Fibroblast of skin of left quadriceps (primary cell): ENCODE results near the gene SH3RF3.
"Not testable (repeated sequence)": the region's sequence is repeated elsewhere in the genome, so short reads cannot be mapped to it uniquely, and the experiment has no call there.

Experiments
- DNase-seq, 2 experiments: peaks; one replicate each; pipeline ENCODE4 v3.0.0-alpha.2; 2013; ENCODE audit warnings: low read depth in 2 of 2

SH3RF3 gene

DNA sequence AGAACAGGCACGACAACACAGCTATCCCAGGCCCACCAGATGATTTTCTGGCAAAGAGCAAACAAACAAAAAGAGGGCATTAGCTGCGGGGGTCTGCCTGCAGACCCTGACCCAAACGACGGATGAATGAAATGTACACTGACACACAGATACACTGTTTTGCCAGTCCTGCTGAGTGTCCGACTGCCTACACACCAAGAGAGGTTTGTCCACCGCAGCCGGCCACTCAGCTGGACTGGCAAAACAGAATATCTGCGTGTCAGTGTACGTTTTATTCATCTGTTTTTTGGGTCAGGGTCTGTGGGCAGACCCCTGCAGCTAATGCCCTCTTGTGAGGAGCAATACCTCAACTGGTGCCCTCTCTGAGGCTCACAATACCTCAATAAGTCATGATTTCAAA, 10.7 kb upstream of the SH3RF3 start:
- no peak for DNase-seq

GRCh38 chr2:109120166-109120565, 8.8 kb upstream of the SH3RF3 start:
- DNase-seq, result no peak

DNA sequence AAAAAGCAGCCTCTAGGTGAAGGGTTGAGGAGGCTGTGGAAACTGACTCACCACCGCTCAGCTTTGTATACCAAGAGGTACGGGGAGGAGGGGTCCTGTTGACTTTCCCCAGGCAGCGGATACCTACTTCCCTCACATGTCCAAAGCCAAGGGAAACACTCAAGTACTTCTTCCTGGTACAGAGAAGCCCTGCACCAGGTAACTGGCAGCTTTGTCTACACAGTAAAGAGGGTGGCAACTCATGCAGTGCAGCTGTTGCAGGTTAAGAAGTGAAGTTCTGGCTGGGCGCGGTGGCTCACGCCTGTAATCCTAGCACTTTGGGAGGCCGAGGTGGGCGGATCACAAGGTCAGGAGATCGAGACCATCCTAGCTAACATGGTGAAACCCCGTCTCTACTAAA, 8.3 kb upstream of the SH3RF3 start:
- not testable (repeated sequence) for DNase-seq

DNA sequence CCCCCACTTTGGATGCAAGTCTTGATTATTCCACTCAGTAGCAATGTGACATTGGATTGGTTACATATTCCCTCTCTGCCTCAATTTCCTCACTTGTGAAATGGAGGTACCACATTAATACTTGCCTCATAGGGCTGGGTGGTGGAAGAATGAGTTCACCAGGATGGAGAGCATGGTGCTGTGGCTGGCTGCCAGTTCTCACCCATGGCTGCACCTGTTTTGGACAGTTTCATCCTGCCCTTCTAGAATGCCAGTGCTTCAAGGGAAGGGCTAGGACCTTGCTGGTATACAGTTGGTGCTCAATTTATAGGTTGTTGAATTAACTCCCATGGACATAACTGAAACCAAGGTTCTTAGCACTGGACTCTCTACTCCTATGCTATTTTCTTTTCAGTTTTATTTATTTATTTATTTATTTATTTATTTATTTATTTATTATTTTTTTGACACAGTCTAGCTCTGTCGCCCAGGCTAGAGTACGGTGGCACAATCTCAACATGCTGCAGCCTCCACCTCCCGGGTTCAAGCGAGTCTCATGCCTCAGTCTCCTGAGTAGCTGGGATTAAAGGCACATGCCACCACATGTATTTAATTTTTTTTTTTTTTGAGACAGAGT, 5.3 kb upstream of the SH3RF3 start:
- DNase-seq, result no peak

- no peak for DNase-seq
Observed at GRCh38 chr2:109124982-109125592, 3.9 kb upstream of the SH3RF3 start.

- peak; percentile 95 for DNase-seq
Observed at GRCh38 chr2:109125593-109126500, 3.2 kb upstream of the SH3RF3 start.

- DNase-seq, result peak; percentile 61 to 64
Observed at GRCh38 chr2:109126501-109126860, 2.5 kb upstream of the SH3RF3 start.

DNA sequence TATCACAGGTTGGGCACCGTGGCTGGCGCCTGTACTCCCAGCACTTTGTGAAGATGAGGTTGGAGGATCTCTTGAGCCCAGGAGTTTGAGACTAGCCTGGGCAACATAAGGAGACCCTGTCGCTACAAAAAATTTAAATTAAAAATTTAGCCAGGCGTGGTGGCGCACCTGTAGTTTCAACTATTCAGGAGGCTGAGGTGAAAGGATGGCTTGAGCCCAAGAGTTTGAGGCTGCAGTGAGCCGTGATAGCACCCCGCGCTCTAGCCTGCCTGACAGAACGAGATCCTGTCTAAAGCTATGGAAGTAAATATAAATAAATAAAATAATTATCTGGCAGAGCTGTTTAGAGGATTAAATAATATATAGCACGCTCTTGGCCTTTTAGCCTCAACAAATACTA, 1.4 kb upstream of the SH3RF3 start:
- no peak for DNase-seq

DNA sequence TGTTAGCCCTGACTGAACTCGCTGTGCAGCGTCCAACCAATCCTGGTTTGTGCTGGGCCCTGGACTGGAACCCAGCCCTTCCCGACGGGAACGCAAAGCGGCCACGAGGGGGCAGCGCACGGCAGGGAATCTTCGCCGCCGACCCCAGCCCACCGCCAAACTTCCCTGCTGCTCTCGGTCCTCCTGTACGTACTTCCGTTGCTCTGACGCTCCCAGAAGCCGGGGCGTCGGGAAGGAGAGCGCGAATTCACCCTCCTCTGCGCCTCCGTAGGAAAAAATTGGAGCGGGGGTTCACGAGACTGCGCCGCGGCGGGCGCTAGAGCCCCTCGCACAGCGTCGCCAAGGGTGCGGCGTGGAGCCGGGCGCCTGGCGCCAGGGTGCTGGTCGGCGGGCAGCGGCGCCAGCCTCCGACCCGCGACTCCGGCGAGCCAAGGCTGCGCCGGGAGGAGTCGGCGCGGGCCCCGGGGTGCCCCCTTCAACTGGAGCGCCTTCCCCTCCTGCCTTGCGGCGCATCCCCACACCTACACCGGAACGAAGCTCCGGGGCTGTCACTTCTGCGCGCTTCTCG, 873 bp upstream of the SH3RF3 start:
- DNase-seq, result peak; percentile 69 to 70

DNA sequence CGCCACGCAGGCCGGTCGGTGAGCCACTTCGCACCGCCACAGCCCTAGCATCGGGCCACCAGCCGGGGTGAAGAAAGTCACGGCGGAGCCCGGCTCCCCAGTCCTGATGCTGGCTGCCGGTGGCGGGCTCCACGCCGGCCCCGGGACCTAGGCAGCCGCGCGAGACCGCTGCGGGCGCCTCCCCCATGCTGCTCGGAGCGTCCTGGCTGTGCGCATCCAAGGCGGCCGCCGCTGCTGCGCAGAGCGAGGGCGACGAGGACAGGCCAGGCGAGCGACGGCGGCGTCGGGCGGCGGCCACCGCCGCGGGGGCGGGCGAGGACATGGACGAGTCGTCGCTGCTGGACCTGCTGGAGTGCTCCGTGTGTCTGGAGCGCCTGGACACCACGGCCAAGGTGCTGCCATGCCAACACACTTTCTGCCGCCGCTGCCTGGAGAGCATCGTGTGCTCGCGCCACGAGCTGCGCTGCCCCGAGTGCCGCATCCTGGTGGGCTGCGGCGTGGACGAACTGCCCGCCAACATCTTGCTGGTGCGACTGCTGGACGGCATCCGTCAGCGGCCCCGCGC, 433 bp downstream of the SH3RF3 start:
- no peak for DNase-seq

DNA sequence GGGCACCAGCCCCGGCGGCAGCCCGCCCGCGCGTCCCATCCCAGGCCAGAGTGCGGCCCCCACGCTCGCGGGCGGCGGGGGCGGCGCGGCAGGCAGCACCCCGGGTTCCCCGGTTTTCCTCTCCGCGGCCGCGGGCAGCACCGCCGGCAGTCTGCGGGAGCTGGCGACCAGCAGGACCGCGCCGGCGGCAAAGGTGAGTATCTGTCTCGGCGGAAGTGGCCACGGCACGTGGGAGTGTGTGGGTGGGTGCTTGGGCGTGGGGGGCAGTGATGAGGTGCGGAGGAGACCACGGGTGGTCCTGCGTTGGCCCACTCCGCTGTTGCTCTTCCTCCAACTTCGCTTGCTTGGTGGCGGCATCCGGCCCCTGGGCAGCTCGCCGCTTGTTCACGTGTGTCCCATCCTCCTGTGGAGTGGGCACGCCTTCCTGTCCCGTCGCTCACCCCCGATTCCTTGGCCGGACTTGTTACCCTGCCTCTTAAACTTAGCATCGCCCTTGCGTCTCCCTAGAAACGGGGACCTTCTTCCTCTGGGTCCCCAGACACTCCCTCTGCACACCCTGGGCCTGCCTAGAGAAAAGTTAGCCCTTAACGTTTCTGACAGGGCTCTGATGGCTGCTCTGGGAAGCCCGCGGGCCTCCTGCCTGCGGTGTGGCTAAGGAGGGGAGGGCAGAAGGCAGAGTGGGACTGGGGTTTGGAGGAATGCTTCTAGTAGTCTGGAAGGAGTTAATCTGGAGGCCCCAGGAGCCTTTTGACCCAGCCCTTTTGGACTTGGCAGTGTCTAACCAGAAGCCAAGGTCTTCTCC, 1.1 kb downstream of the SH3RF3 start:
- no peak for DNase-seq

DNA sequence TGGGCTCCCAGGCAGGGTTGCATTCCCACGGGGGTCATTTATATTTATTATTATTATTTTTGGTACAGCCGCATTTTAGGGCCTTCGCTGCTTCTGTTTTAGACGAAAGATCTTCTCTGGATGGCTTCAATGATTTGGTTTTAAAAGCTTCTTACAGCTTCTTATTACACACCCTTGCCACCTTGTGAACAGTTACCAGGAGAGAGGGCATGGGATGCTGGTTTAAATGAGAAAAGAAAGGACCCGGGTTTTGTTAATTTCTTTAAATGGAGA, 1.7 kb downstream of the SH3RF3 start:
- no peak for DNase-seq

DNA sequence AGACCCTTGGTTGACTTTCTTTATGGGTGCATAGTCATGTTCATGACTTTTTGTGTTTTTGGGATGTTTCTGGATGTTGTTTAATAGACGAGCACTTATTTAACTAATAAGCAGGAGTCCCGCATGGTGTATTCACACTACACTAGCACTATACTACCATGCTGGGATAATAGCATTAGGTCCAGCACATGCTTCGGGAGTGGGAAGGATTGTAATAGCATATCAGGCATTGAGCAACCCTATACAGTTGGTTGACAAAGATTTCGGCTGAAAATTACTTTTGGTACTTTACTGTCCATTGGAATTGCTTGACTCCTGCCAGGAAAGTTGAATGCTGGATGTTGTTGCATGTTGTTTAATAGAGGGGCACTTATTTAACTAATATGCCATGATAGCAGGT, 2.8 kb downstream of the SH3RF3 start:
- DNase-seq, result no peak

- DNase-seq, result no peak
Observed at GRCh38 chr2:109132626-109133025, 3.6 kb downstream of the SH3RF3 start.

GRCh38 chr2:109133746-109134145, 4.7 kb downstream of the SH3RF3 start:
- DNase-seq, result no peak

DNA sequence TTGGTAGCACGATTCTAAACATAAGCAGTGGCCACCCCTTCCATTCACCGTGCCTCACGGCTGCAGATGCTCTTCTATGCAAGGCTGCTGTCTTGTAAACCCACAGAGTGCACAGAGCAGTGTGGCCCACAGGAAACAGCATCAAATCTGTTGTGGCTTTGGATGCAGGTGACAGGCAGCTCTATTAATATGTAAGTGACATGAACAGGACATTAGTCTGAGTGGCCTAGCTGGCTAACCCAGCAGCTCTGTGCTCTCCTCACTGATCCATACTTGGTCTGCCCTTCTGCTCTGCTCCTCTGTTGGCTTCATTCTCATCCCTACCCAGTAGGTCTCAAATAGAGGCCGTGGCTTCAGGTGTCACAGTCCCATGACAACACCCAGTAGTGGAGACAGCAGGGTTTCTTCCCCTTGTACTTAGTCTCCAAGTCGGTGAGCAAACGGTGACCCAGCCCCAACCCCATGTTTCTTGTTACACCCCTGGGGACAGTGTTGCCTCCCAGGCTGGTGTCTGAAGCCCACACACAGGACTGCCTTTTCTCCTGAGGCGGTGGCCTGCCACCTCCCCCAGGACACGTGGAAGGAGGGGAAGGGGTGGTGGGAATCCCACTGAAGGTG, 5.8 kb downstream of the SH3RF3 start:
- DNase-seq, result no peak

- no peak for DNase-seq
Observed at GRCh38 chr2:109135359-109136197, 6.6 kb downstream of the SH3RF3 start.

DNA sequence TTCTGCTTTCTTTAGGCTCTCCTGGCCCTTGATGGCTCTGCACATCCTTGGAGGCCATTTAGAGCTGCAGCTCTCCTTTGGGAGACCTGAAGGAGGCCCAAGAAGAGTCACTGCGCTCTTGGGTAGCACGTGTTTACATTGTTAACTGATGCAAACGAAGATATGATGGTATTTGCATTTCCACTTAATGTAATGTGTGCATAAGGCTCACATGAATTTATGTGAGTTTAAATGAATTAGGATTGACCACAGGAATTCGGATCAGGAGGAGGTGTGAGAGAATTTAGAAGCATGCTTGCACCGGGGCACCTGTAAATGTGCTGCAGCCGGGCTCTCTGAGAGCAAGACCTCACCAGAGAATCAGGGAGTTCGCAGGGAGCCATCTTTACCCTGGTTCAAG, 7.5 kb downstream of the SH3RF3 start:
- DNase-seq, result no peak

DNA sequence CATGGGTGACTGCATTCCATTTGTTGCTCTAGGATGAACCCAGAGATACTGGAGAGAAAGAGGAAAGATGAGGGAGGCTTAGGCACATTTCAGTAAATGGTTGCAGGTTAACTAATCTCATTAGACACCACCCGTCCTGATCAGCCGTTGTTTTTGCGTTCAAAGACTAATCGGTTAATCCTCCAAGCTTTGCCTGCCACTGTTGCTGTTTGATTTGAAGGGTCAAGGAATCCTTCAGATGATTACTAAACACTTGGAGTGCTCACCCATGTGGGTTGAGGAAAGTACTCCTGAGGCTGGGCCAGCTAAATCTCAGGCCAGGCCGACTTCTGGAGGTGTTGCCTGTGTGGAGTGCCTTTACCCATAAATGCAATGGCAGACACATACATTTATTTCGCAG, 8.6 kb downstream of the SH3RF3 start:
- no peak for DNase-seq

DNA sequence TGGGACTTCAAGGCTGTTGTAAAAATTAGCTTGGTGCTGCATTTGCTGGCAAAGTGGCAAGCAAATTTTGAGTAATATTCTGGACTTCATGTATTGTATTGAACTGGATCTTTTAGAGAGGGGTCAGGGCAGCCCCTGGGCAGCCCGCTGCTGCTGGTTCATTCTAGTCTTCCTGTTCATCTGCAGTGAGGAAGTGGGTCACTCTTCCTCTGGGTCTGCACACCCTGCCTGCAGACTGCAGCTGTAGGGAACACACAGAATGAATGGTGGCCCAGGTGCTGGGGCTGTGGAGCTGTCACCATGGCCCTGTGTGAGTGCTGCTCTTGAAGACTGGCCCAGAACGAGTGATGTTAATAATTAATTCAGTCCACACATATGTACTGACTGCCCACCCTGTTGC, 9.4 kb downstream of the SH3RF3 start:
- no peak for DNase-seq
